GM21367 (cell line): ENCODE measurements around the gene CHMP6.

Experiments used
- ATAC-seq: cut with Tn5 transposase; IDR thresholded peaks from one replicate; pipeline ENCODE4 v1.9.1; 2021; ENCODE audit not compliant: unreplicated experiment

CHMP6 gene

GRCh38 chr17:80970762-80971703 lies 20.6 kb upstream of the CHMP6 start:
- no peak for ATAC-seq

DNA sequence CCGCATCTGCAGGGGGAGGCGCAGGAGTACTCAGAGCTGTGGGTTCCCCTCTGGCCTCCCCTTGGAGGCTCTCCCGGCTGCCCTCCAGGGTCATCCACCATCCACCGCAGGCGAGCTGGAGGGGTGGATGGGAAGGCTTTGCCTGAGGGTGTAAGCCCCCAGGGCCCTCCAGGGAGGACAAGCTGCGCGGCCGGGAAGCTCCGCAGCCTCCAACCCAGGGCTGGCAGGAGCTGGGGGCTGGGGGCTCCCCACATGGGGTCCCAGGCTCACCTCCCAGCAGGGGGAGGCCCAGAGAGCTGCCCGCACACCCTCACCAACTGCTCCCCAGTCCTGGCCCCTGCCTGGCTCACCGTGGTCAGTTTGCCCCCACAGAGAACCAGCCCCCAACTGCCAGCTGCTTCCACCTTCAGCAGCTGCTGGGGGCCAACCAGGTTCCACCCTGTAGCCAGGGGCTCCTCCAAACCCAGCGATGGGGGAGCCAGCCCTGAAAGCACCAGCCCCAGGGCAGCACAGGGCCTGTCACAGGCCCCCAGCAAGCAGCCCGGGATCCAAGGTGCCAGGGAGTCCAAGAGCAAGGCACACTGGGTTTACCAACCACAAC lies 19.8 kb upstream of the CHMP6 start:
- no peak for ATAC-seq

- no peak for ATAC-seq
Measured at GRCh38 chr17:80976701-80977100, 14.9 kb upstream of the CHMP6 start.

DNA sequence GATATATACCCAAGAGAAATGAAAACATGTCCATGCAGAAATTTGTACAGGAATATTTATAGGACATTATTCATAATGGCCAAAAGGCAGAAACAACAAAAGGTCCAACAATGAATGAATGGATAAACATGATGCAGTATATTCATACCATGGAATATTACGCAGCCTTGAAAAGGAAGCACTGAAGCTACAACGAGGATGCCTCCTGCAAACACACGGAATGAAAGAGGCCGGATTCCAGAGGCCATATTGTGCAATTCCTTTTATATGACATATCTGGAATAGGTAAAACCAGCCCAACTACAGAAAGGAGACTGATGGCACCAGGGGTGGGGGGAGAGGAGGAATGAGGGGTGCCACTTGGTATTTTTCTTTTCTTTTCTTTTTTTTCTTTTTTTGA lies 14.5 kb upstream of the CHMP6 start:
- no peak for ATAC-seq

- no peak for ATAC-seq
Measured at GRCh38 chr17:80978499-80979497, 12.8 kb upstream of the CHMP6 start.

- ATAC-seq, result no peak
Measured at GRCh38 chr17:80979547-80980378, 11.9 kb upstream of the CHMP6 start.

- ATAC-seq, result no peak
Measured at GRCh38 chr17:80980397-80981061, 11.1 kb upstream of the CHMP6 start.

DNA sequence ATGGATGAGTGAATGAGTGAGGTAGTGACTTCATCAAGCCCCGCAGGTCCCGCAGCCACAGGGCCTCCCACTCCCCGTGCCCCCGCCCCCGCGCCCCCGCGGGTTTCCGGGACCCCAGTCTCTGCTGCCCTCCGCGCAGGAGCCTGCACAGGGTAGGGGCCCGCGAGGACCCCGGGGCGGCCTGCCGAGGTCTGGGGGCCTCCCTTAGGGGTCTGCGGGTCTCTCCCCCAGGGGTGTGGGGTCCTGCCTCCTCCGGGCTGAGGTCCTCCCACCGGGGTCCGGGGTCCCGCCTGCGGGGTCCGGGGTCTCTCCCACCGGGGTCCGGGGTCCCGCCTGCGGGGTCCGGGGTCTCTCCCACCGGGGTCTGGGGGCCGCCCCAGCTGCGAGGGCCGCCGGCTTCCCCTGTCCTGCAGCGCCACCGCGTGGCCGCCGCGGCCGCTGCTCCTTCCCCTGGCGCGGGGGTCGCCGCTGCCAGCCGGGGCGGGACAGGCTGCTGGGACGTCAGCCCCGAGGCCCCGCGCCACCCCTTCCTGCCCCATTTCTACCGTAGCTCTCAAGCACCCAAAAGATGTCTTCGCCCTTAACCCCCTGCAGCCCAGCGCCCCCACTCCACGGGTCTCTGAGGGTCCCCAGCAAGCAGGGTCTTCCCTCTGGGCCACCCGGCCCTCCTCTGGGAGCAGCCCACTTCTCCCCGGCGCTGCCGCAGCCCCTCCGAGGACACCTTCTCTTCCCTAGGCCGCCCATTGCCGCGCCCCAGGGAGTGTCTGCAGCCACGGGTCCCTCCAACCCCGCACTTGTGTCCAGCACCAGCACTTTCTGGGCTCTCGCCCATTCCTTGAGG lies 10.4 kb upstream of the CHMP6 start:
- ATAC-seq, result no peak

- no peak for ATAC-seq
Measured at GRCh38 chr17:80981929-80982425, 9.7 kb upstream of the CHMP6 start.

- ATAC-seq, result no peak
Measured at GRCh38 chr17:80982426-80982974, 9.1 kb upstream of the CHMP6 start.

DNA sequence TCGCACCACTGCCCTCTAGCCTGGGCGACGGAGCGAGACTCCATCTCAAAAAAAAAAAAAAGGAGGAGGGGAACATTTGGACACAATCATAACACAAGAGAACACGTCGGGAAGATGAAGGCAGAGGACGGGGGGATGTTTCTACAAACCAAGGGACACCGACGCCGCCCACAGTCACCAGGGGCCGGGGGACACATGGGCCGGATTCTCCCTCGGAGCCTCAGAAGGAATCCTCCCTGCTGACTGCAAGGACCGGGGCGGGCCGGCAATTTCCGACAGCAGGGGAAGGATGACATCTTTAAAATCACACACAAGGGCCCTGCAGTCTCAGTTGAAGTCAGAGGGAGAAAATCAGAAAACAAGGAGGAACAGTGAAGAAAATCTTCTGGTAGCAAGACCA lies 8.1 kb upstream of the CHMP6 start:
- ATAC-seq, result no peak

DNA sequence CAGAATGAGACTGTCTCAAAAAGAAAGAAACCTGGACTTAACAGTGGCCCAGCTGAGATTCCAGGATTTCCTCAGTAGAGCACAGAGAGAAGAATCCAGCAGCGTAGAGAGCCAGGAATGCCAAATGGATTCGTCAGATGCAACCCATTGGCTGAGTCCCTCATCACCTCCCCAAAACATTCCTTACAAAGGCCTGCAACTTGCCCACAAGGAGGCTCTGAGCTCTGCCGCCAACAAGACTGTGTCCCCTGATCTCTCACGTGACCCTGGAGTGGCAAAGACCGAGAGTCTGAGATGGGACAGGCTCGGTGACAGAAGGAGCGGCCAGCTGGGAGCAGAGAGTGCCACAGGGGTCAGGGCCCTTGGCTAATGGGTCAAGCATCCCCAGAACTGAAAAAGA lies 6.9 kb upstream of the CHMP6 start:
- ATAC-seq, result no peak

DNA sequence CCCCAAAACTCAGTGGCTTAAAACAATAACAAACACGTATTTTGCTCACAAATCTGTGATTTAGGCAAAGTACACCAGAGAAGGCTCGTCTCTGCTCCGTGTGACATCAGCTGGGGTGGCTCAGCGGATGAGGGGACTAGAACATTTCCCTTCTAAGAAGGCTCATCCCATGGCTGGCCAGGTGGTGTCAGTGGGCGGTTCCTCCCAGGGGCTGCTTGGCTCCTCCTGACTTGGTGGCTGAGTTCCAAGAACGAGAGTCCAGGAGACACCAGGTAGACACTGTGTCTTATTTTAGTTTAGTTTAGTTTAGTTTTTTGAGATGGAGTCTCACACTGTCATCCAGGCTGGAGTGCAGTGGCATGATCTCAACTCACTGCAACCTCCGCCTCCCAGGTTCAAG lies 5.6 kb upstream of the CHMP6 start:
- ATAC-seq, result no peak

- no peak for ATAC-seq
Measured at GRCh38 chr17:80986816-80987475, 4.7 kb upstream of the CHMP6 start.

GRCh38 chr17:80987941-80988461 lies 3.6 kb upstream of the CHMP6 start:
- ATAC-seq, result no peak

- no peak for ATAC-seq
Measured at GRCh38 chr17:80989586-80989913, 2.1 kb upstream of the CHMP6 start.

- ATAC-seq, result no peak
Measured at GRCh38 chr17:80990921-80991644, 558 bp upstream of the CHMP6 start.
